Cardiac fibroblast (primary cell): ENCODE data around the gene PTPRN2.

Experiments
- DNase-seq, 2 donors: peaks; one replicate each; pipeline versions ENCODE4 v3.0.0 to v3.0.0-alpha.2; 2010; ENCODE audit warnings: low read depth in 2 of 2
- H3K4me3 ChIP-seq, 2 donors: replicated peaks in 1 of 2; 1 replicate in 1 of 2; 2 replicates in 1 of 2; pipeline ENCODE4 v1.5.1; 2011; ENCODE audit warnings: low read depth in 2 of 2, low read length in 2 of 2, mild to moderate bottlenecking in 2 of 2, moderate library complexity in 1 of 2
- CTCF ChIP-seq: IDR thresholded peaks from one replicate; pipeline ENCODE4 v1.5.1; 2011; ENCODE audit warnings: low read depth, mild to moderate bottlenecking, low read length, inconsistent platforms

PTPRN2 gene

GRCh38 chr7:157824819-157825121 is 762.9 kb downstream of the PTPRN2 start:
- TF ChIP-seq CTCF, result no peak
- H3K4me3 ChIP-seq, result no peak overlapping the region
- DNase-seq, result no peak

GRCh38 chr7:157824011-157824818 is 763.4 kb downstream of the PTPRN2 start:
- no peak for DNase-seq
- H3K4me3 ChIP-seq, result no peak overlapping the region
- TF ChIP-seq CTCF, result no peak

- DNase-seq, result no peak
- TF ChIP-seq CTCF, result no peak
- no peak overlapping the region for H3K4me3 ChIP-seq
These were observed 765.0 kb downstream of the PTPRN2 start for GRCh38 chr7:157822688-157823031.

- H3K4me3 ChIP-seq, result no peak overlapping the region
- no peak for TF ChIP-seq CTCF
- no peak for DNase-seq
These were observed 765.5 kb downstream of the PTPRN2 start for GRCh38 chr7:157821959-157822687.

- DNase-seq, result no peak
- H3K4me3 ChIP-seq, result no peak overlapping the region
- no peak for TF ChIP-seq CTCF
These were observed 766.8 kb downstream of the PTPRN2 start for GRCh38 chr7:157820796-157821195.

GRCh38 chr7:157819455-157819807 is 768.2 kb downstream of the PTPRN2 start:
- no peak for TF ChIP-seq CTCF
- no peak for DNase-seq
- no peak overlapping the region for H3K4me3 ChIP-seq
